ENCODE data around the gene FYN.

DNA sequence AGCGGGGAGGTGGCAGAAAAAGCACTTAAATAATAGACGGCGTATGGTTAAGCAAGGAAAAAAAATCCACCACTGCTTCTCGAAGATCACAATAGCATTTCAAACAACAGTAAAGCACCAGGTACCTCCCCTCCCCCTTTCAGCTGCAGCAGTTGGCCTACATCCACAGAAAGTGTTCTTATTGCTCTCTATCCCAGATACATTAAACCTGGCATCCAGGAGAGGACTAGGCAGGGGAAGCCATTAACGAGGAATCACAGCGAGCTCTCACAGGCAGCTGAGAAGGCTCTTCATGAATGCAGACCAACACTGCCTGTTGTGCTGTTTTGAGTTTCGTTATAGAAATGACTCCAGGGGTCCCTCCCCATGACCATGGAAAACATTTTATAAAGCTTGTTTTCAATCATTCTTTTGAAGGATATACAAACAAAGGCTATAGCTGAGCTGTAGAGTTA, 11.8 kb downstream of the FYN start:
- TF ChIP-seq, protein P1, sequence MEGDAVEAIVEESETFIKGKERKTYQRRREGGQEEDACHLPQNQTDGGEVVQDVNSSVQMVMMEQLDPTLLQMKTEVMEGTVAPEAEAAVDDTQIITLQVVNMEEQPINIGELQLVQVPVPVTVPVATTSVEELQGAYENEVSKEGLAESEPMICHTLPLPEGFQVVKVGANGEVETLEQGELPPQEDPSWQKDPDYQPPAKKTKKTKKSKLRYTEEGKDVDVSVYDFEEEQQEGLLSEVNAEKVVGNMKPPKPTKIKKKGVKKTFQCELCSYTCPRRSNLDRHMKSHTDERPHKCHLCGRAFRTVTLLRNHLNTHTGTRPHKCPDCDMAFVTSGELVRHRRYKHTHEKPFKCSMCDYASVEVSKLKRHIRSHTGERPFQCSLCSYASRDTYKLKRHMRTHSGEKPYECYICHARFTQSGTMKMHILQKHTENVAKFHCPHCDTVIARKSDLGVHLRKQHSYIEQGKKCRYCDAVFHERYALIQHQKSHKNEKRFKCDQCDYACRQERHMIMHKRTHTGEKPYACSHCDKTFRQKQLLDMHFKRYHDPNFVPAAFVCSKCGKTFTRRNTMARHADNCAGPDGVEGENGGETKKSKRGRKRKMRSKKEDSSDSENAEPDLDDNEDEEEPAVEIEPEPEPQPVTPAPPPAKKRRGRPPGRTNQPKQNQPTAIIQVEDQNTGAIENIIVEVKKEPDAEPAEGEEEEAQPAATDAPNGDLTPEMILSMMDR (optimal IDR thresholded peaks at IDR 0.05 in 1 of 3, IDR thresholded peaks at IDR 0.05 in 1 of 3, conservative IDR thresholded peaks at IDR 0.05 in 1 of 3; ENCODE audit: extremely low read depth in 1 of 3, insufficient read depth in 2 of 3, low read length in 3 of 3), result no peak
- no peak for TF ChIP-seq EZH2 (IDR thresholded peaks at IDR 0.05; ENCODE audit: low read length)
